GM04504 (cell line): ENCODE data around the gene LAMA2.

ENCODE experiments used
- DNase-seq: peaks from one replicate; pipeline ENCODE4 v3.0.0-alpha.2; 2012; ENCODE audit warnings: low read depth

The LAMA2 gene

GRCh38 chr6:129269891-129270290 is 387.0 kb downstream of the LAMA2 start:
- no peak for DNase-seq

- DNase-seq = no peak
Observed at GRCh38 chr6:129270450-129270849, 387.5 kb downstream of the LAMA2 start.

DNA sequence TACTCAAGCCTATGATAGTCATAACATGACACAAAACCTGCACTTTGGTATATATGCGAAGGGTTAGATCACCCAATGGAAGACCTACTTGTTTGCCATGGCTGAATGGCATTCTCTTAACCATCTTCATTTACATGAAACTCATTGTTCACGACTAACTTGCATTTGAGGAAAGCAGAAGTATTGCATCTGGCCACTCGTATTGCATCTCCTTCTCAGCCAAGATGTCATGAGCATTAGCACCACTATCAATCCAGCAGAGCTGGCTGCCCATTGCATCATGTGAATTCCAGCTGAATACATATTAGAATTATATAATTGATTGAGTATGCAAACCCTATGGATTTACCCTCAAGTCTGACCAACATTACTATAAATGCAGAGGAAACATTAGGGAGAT is 390.2 kb downstream of the LAMA2 start:
- DNase-seq = no peak

GRCh38 chr6:129276461-129276860 is 393.5 kb downstream of the LAMA2 start:
- no peak for DNase-seq

DNA sequence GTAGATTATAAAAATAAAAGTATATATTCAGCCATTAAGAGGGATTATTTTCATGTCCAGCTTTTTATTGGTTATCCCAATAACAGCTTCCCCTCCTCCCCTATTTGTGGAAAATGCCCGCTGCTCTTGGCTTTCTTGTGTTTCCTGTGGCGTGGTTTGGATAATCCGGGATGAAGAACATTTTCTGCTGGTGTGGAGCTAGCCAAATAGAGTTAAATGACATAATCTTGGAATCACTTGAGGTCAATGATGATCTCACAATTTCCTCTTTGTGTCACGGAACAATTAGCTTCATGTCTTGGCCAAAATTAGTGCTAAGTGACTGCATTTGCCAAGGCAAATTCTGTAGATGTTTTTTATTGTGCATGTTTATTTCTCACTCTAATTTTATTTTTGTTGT is 394.0 kb downstream of the LAMA2 start:
- no peak for DNase-seq

DNA sequence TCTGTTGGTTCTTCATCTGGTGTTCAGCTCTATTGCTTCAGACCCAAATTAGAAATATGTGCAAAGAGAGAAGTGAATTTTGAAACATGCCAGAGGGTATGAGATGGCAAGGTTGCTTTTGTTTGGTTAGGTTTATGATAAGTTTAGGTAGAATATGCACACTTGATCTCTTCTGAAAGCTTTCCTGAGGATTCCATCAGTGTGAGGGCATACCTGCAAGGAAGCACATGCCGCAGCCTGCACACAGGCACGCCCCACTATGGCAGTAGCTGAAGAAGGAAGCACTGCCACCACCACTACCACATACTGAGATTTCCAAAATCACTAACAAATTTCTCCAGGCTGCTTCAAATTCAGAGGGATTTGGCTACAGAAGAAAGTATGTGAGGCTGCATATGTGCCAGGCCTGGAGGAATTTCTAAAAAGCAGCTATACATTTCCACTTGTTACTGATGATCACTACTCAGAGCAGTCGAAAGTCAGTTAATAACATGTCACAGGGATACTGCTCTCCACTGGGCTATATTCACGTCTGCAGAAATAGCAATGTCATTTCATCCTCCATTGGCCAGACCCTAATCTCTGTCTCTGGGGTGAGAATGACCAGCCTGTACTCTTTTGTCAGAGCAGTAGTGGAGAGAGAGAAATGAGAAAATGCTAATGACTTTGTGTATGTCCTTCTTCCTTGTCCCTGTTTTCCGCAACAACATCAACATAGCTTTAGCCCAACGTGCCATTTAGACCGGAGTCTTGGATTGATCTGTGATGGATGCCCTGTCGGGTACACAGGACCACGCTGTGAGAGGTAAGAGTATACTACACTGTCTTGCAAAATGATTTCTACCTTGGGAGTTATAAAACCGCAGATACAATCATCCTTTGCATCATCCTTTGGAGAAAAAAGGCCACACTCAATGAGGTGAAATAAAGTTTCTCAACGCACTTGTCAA is 396.7 kb downstream of the LAMA2 start:
- no peak for DNase-seq

DNA sequence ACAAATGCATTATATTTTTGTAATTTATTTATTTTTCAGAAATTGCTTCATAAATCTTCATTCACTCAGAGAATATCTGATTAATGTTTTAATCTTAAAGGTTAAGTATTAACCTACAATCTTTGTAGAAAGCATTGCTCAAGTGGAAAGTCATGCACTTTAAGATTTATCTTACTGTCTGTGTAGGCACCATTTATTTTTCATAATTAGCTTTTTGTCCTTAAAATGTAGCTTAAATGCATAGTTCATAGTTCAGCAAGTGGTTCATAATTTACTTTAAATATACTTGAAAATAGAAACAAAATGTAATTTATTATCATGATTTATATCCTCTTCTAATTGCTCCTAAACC is 397.3 kb downstream of the LAMA2 start:
- no peak for DNase-seq

DNA sequence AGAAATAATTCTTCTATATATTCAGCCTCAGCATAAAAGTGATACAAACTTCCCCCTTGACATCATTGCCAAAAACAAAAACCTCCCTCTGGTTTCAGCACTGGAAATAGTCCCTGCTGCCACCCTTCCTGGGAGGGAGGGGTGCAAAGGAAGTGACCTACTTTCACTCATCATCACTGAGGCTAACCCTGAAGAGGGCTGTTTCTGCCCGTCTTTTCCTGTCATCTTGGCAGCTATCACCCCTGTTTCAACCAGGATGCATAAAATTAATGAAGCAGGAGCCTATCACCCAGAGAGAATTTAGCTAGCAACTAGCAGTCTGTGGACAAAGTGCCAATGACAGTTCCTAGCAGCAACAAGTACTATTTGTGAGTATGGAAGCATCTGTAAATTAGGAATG is 397.8 kb downstream of the LAMA2 start:
- no peak for DNase-seq

- DNase-seq = no peak
Observed at GRCh38 chr6:129281168-129281796, 398.3 kb downstream of the LAMA2 start.

DNA sequence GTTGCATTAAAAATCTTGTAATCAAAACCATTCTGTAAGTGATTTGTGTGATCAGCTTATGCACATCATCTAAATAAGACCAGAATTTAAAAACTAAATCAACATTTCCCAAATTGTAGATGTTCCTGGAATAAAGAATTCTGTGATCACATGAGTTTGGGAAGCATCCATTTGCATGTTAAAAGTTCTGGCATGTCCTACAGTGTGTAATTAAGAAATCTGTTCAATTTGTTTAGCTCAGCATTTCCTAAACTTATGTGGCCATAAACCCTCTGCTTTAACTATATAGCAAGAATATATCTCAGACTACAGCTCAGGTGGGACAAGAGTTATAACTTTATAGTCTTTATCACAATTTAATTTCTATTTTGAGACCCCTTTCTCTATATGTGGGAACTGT is 399.1 kb downstream of the LAMA2 start:
- DNase-seq = no peak

DNA sequence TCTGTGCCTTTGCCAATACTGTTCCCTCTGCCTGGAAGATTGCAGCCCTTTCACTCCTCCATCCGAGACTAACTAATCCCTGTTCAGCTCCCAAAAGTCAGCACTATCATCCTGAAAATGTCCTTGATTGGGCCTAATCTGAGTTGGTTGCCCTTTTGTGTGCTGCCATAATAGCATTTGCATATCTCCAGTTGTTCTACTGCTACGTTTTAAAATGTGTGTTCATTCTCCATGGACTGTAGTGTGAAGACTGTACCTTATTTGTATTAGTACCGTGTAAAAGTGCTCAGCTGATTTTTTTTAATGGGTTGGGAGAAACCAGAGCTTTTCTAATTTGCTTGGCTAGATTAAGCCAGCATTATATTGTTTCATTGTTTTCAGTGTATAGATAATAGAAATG is 401.3 kb downstream of the LAMA2 start:
- no peak for DNase-seq

DNA sequence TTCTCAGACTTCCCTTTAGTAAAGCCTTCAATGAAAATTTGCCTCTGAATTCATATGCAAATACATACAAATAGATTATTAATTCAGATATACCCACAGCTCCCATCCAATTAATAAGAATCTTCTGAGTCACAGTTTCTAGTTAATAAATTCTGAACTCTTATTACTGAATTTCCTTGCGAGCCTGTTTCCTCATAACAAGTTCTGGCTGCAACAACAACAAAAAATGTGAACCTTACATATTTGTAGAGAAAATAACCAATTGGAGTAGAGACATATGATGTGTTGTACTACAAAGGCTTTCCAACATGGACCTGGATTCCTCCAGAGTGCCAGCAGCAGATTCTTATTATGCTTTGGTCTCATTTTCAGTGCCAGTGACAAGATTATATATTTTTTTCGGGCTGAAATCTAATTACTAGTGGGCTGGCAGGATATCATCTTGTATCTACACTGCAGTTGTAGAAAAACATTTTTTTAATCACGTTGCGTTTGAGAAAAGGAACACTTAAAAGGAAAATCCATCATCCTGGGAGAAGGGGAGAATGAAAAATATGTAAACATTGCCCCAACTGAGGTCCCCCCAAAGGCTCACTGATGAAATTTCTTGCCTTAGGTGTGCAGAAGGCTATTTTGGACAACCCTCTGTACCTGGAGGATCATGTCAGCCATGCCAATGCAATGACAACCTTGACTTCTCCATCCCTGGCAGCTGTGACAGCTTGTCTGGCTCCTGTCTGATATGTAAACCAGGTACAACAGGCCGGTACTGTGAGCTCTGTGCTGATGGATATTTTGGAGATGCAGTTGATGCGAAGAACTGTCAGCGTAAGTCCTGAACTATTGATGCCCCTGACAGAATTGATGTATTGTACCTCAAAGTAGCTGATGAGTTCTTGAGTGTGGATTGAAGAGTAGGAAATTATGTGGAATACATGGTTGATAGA is 404.6 kb downstream of the LAMA2 start:
- DNase-seq = no peak

DNA sequence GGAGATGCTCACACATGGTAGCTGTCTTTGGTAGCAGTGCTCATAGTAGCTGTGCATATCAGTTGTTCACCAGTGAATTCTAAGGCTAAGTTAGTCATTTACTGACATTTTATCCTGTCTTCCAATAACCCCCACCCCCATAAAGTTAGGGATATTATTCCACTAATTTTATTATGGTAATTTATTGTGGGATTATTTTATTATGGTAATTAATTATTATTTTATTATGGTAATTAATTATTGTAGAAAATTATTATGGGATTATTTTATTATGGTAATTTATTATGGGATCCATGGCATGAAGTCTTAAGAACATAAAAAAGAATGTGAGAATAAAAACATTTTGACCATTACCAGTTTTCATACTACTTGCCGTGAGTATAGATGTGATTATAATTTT is 406.5 kb downstream of the LAMA2 start:
- no peak for DNase-seq

GRCh38 chr6:129292836-129293235 is 409.9 kb downstream of the LAMA2 start:
- no peak for DNase-seq

GRCh38 chr6:129297592-129297991 is 414.7 kb downstream of the LAMA2 start:
- DNase-seq = no peak

- DNase-seq = no peak
Observed at GRCh38 chr6:129302671-129303070, 419.7 kb downstream of the LAMA2 start.

- no peak for DNase-seq
Observed at GRCh38 chr6:129306826-129307225, 423.9 kb downstream of the LAMA2 start.

GRCh38 chr6:129307845-129308244 is 424.9 kb downstream of the LAMA2 start:
- DNase-seq = no peak

DNA sequence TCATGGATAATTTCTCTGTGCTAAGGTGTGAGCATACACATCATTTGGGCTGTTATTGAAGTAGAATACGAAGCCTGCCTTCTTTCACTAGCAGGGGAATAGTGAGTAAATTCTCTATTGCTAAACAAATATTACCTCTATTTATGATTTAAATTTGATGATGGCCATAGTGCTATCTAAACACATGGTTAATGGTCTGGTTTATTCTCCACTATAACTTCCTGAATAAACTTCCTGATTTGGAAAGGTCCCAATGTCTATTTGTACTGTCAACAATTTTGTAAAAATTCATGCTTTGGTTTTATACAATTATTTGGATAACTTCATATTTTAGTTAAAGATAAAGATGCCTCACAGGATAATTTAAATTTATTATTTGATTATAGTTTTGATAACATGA is 426.2 kb downstream of the LAMA2 start:
- no peak for DNase-seq

DNA sequence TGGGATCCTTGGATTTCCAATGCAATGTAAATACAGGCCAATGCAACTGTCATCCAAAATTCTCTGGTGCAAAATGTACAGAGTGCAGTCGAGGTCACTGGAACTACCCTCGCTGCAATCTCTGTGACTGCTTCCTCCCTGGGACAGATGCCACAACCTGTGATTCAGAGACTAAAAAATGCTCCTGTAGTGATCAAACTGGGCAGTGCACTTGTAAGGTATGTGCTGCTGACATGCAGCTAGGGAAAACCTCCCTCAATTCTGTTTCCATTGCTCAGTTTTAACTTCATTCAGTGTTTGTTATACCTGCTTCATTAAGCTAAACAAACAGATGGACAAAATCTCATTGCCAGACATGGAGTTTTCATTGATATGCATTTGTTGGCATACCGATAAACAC is 429.9 kb downstream of the LAMA2 start:
- peak; percentile 43 for DNase-seq

DNA sequence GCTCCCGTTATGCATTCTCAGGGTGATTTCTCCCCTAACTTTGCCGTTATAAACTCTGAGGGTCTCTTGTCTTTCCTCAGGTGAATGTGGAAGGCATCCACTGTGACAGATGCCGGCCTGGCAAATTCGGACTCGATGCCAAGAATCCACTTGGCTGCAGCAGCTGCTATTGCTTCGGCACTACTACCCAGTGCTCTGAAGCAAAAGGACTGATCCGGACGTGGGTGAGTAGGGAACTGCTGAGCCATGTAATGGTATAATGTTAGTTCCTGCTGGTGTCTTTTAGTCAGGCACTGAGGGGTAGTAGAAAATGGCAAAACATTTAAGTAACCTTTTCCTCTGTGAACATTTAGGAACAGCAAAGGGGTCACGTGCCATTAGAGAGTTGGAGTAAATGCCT is 431.6 kb downstream of the LAMA2 start:
- no peak for DNase-seq
